OCI-LY1 (cell line): Measurements from ENCODE around the gene SLC24A3.

Source experiments
- H2AFZ ChIP-seq: fragments of 200-600 bp; sonication (generic), shearing (Covaris generic); 2 replicates; pipeline ENCODE4 v1.6.0; 2014; ENCODE audit warnings: antibody characterized with exemption, mild to moderate bottlenecking, low read length
- H3F3A ChIP-seq: fragments of 200-600 bp; sonication (generic), shearing (Covaris generic); 2 replicates; pipeline ENCODE4 v1.6.0; 2014; ENCODE audit warnings: mild to moderate bottlenecking, antibody characterized with exemption, low read length, moderate library complexity; ENCODE audit not compliant: insufficient read depth
- H3K27ac ChIP-seq: fragments of 200-600 bp; sonication (generic); 2 replicates; pipeline ENCODE4 v1.5.1; 2014; ENCODE audit warnings: low read length, mixed run types, mild to moderate bottlenecking, low read depth; ENCODE audit not compliant: poor library complexity, severe bottlenecking
- H3K27me3 ChIP-seq: fragments of 200-600 bp; sonication (generic); 2 replicates; pipeline ENCODE4 v1.6.0; 2014; ENCODE audit warnings: antibody characterized with exemption, mild to moderate bottlenecking, low read length, moderate library complexity; ENCODE audit not compliant: insufficient read depth
- H3K36me3 ChIP-seq: fragments of 200-600 bp; sonication (generic); 2 replicates; pipeline ENCODE4 v1.6.1; 2014; ENCODE audit warnings: mild to moderate bottlenecking, antibody characterized with exemption, low read length, moderate library complexity, mixed read lengths; ENCODE audit not compliant: insufficient read depth
- H3K4me1 ChIP-seq: fragments of 200-600 bp; sonication (generic); 2 replicates; pipeline ENCODE4 v1.5.1; 2014; ENCODE audit warnings: mild to moderate bottlenecking, low read length, moderate library complexity; ENCODE audit not compliant: insufficient read depth, severe bottlenecking
- H3K4me2 ChIP-seq: fragments of 200-600 bp; sonication (generic), shearing (Covaris generic); 2 replicates; pipeline ENCODE4 v1.6.1; 2014; ENCODE audit warnings: low read length
- H3K4me3 ChIP-seq: fragments of 200-600 bp; sonication (generic); 2 replicates; pipeline ENCODE4 v1.5.1; 2014; ENCODE audit warnings: low read length, low read depth, mild to moderate bottlenecking, mixed read lengths; ENCODE audit not compliant: poor library complexity, severe bottlenecking
- H3K79me2 ChIP-seq: fragments of 200-600 bp; shearing (Covaris generic); 2 replicates; pipeline ENCODE4 v1.6.1; 2016; ENCODE audit warnings: mixed run types, low read length, mixed read lengths; ENCODE audit not compliant: insufficient read depth
- H3K9ac ChIP-seq: fragments of 200-600 bp; sonication (generic), shearing (Covaris generic); 2 replicates; pipeline ENCODE4 v1.6.1; 2014; ENCODE audit warnings: mild to moderate bottlenecking, low read length, mixed read lengths
- H3K9me2 ChIP-seq: fragments of 200-600 bp; sonication (generic), shearing (Covaris generic); 2 replicates; pipeline ENCODE4 v1.6.1; 2014; ENCODE audit warnings: low read depth, mild to moderate bottlenecking, low read length, mixed read lengths
- H3K9me3 ChIP-seq: fragments of 200-600 bp; shearing (Covaris generic); 2 replicates; pipeline ENCODE4 v1.6.1; 2014; ENCODE audit warnings: low read length, mixed read lengths
- H4K20me1 ChIP-seq: fragments of 200-600 bp; sonication (generic), shearing (Covaris generic); 2 replicates; pipeline ENCODE4 v1.6.0; 2016; ENCODE audit warnings: mild to moderate bottlenecking, low read length; ENCODE audit not compliant: insufficient read depth
- CTCF ChIP-seq: fragments of 200-600 bp; sonication (generic), shearing (Covaris generic); IDR thresholded peaks from 2 replicates; pipeline ENCODE4 v1.5.1; 2017; ENCODE audit warnings: mild to moderate bottlenecking, antibody characterized with exemption, low read length, moderate library complexity, mixed read lengths
- EZH2 ChIP-seq: fragments of 200-600 bp; sonication (generic), shearing (Covaris generic); IDR thresholded peaks from 2 replicates; pipeline ENCODE4 v1.8.0; 2017; ENCODE audit warnings: borderline replicate concordance, mixed run types, mild to moderate bottlenecking, antibody characterized with exemption, low read length, moderate library complexity, mixed read lengths

The SLC24A3 gene

GRCh38 chr20:19210391-19211155, 1.9 kb upstream of the SLC24A3 start:
- Histone ChIP-seq H2AFZ (no peak overlapping the region), H3K27ac (no peak overlapping the region), H3K36me3 (no peaks in the 10 kb centered on the region), H3K4me1 (no peaks in the 10 kb centered on the region), H3K27me3 (no peaks in the 10 kb centered on the region), H3K9me3 (no peaks in the 10 kb centered on the region), H3K4me3 (no peak overlapping the region), H3K9me2 (no peaks in the 10 kb centered on the region), H3K9ac (no peak overlapping the region), H3F3A (no peaks in the 10 kb centered on the region), H3K4me2 (no peak overlapping the region), H3K79me2 (no peaks in the 10 kb centered on the region), H4K20me1 (no peaks in the 10 kb centered on the region)
- TF ChIP-seq CTCF, result no peak
- no peak for TF ChIP-seq EZH2

GRCh38 chr20:19211252-19211651, 1.2 kb upstream of the SLC24A3 start:
- H3K27ac ChIP-seq, result no peak overlapping the region
- no peak overlapping the region for H3K4me2 ChIP-seq
- no peaks in the 10 kb centered on the region for H3F3A ChIP-seq
- H3K4me1 ChIP-seq, result no peaks in the 10 kb centered on the region
- H4K20me1 ChIP-seq, result no peaks in the 10 kb centered on the region
- H3K36me3 ChIP-seq, result no peaks in the 10 kb centered on the region
- no peaks in the 10 kb centered on the region for H3K9me3 ChIP-seq
- TF ChIP-seq CTCF, result no peak
- no peak for TF ChIP-seq EZH2
- H3K4me3 ChIP-seq, result no peak overlapping the region
- H3K79me2 ChIP-seq, result no peaks in the 10 kb centered on the region
- H2AFZ ChIP-seq, result no peak overlapping the region
- no peaks in the 10 kb centered on the region for H3K9me2 ChIP-seq
- H3K9ac ChIP-seq, result no peak overlapping the region
- no peaks in the 10 kb centered on the region for H3K27me3 ChIP-seq

GRCh38 chr20:19211661-19212468, 577 bp upstream of the SLC24A3 start:
- no peaks in the 10 kb centered on the region for H3K9me2 ChIP-seq
- no peaks in the 10 kb centered on the region for H3F3A ChIP-seq
- no peak overlapping the region for H3K4me2 ChIP-seq
- H3K4me3 ChIP-seq, result no peak overlapping the region
- no peaks in the 10 kb centered on the region for H3K79me2 ChIP-seq
- no peaks in the 10 kb centered on the region for H4K20me1 ChIP-seq
- H3K4me1 ChIP-seq, result no peaks in the 10 kb centered on the region
- no peak overlapping the region for H3K27ac ChIP-seq
- no peaks in the 10 kb centered on the region for H3K27me3 ChIP-seq
- TF ChIP-seq EZH2, result no peak
- no peak for TF ChIP-seq CTCF
- H2AFZ ChIP-seq, result no peak overlapping the region
- no peaks in the 10 kb centered on the region for H3K9me3 ChIP-seq
- no peak overlapping the region for H3K9ac ChIP-seq
- H3K36me3 ChIP-seq, result no peaks in the 10 kb centered on the region
